Smooth muscle cell (in vitro differentiated cells): Measurements from ENCODE around the gene STAT1. TPM values are rescaled to one million over a fixed set of nuclear protein-coding genes. Genes with fewer than 3 reads are reported as not detected.

Experiments
- DNase-seq: peaks from one replicate; lab custom pipeline; 2025; ENCODE audit not compliant: unreplicated experiment; lab: John Stamatoyannopoulos, UW
- H2AFZ ChIP-seq: fragments of 200-600 bp; sonication (generic); 2 replicates; pipeline ENCODE4 v1.6.0; 2016; ENCODE audit warnings: antibody characterized with exemption, low read depth, mild to moderate bottlenecking
- H3F3A ChIP-seq: fragments of 200-600 bp; sonication (generic); 2 replicates; pipeline ENCODE4 v1.6.0; 2017; ENCODE audit warnings: antibody characterized with exemption, low read depth
- H3K27ac ChIP-seq: fragments of 200-600 bp; sonication (generic); 2 replicates; pipeline ENCODE4 v1.5.1; 2016; ENCODE audit warnings: low read depth, mild to moderate bottlenecking
- H3K27me3 ChIP-seq: fragments of 200-600 bp; sonication (generic); 2 replicates; pipeline ENCODE4 v1.6.1; 2016; ENCODE audit warnings: low read depth, mild to moderate bottlenecking
- H3K36me3 ChIP-seq: fragments of 200-600 bp; sonication (generic); 2 replicates; pipeline ENCODE4 v1.5.1; 2016; ENCODE audit warnings: low read depth
- H3K4me1 ChIP-seq: fragments of 200-600 bp; sonication (generic); 2 replicates; pipeline ENCODE4 v1.5.1; 2016; ENCODE audit warnings: low read depth
- H3K4me2 ChIP-seq: fragments of 200-600 bp; sonication (generic); 2 replicates; pipeline ENCODE4 v1.6.0; 2016; ENCODE audit warnings: mild to moderate bottlenecking
- H3K4me3 ChIP-seq: fragments of 200-600 bp; sonication (generic); 2 replicates; pipeline ENCODE4 v1.5.1; 2016; ENCODE audit warnings: mild to moderate bottlenecking
- H3K79me2 ChIP-seq: fragments of 200-600 bp; sonication (generic); 2 replicates; pipeline ENCODE4 v1.6.0; 2016; ENCODE audit warnings: low read depth, mild to moderate bottlenecking
- H3K9ac ChIP-seq: fragments of 200-600 bp; sonication (generic); 2 replicates; pipeline ENCODE4 v1.6.0; 2016; ENCODE audit warnings: low read depth
- H3K9me3 ChIP-seq: fragments of 200-600 bp; sonication (generic); replicated peaks from 2 replicates; pipeline ENCODE4 v1.5.1; 2016; ENCODE audit warnings: low read depth
- H4K20me1 ChIP-seq: fragments of 200-600 bp; sonication (generic); 2 replicates; pipeline ENCODE4 v1.6.0; 2016; ENCODE audit warnings: low read depth
- CTCF ChIP-seq: fragments of 200-600 bp; sonication (generic); IDR thresholded peaks from 2 replicates; pipeline ENCODE4 v1.5.1; 2017; ENCODE audit warnings: borderline replicate concordance, mild to moderate bottlenecking, antibody characterized with exemption; ENCODE audit not compliant: insufficient read depth, poor library complexity, severe bottlenecking
- WGBS: methylation state at CpG from one replicate; pipeline ENCODE4 v1.1.7; 2016; ENCODE audit warnings: low lambda C conversion rate; 5-methylcytosine and 5-hydroxymethylcytosine counted together
- polyA plus RNA-seq: library from polyadenylated mRNA; unstranded; fragments of >200 nt; fragmentation: Nextera tagmentation; extraction: Ambion mirVana; gene quantifications from 2 replicates; pipeline ENCODE4 v1.2.1, GENCODE V29; 2016
- total RNA-seq: library from RNA; depleted of rRNA; stranded (reverse); fragments of >200 nt; gene quantifications from 2 replicates; pipeline ENCODE4 v1.2.3, GENCODE V29; 2014

STAT1 gene
- total and polyA plus RNA-seq, 2 experiments from 2014 or later: 30.5 to 66.5 TPM

- Histone ChIP-seq H3K79me2 (no peaks in the 10 kb centered on the region), H3K4me2 (no peak overlapping the region), H3K9me3 (no peaks in the 10 kb centered on the region), H4K20me1 (no peaks in the 10 kb centered on the region), H3K27ac (no peak overlapping the region), H3F3A (no peaks in the 10 kb centered on the region), H3K9ac (no peak overlapping the region), H3K4me3 (no peak overlapping the region), H2AFZ (no peak overlapping the region), H3K36me3 (peaks cover 4% of the 10 kb centered on the region), H3K27me3 (no peaks in the 10 kb centered on the region), H3K4me1 (no peaks in the 10 kb centered on the region)
- WGBS: 92% methylated on average over 5 of the region's 5 CpGs
- TF ChIP-seq CTCF: no peak
- DNase-seq: no peak
Observed at GRCh38 chr2:190959911-190960788, 53.8 kb downstream of the STAT1 start.

GRCh38 chr2:190953257-190953656 is 60.7 kb downstream of the STAT1 start:
- no peak for TF ChIP-seq CTCF

GRCh38 chr2:190950566-190950991 is 63.4 kb downstream of the STAT1 start:
- H4K20me1 ChIP-seq: peaks cover 23% of the 10 kb centered on the region
- H3K4me1 ChIP-seq: peaks cover 15% of the 10 kb centered on the region
- WGBS: 88% methylated on average over 3 of the region's 3 CpGs
- H3K27me3 ChIP-seq: no peaks in the 10 kb centered on the region
- H3K4me2 ChIP-seq: no peak overlapping the region
- no peaks in the 10 kb centered on the region for H3K79me2 ChIP-seq
- no peak overlapping the region for H3K9ac ChIP-seq
- H3F3A ChIP-seq: peaks cover 26% of the 10 kb centered on the region
- H3K36me3 ChIP-seq: no peaks in the 10 kb centered on the region
- no peak overlapping the region for H3K27ac ChIP-seq
- no peak overlapping the region for H2AFZ ChIP-seq
- DNase-seq: no peak
- H3K4me3 ChIP-seq: no peak overlapping the region
- no peak for TF ChIP-seq CTCF
- H3K9me3 ChIP-seq: no peaks in the 10 kb centered on the region

More at GRCh38 chr2:190953257-190953656, 60.7 kb downstream of the STAT1 start:
- no peak overlapping the region for H3K4me3 ChIP-seq
- H3K27ac ChIP-seq: no peak overlapping the region
- H3K36me3 ChIP-seq: no peaks in the 10 kb centered on the region
- no peak overlapping the region for H2AFZ ChIP-seq
- no peaks in the 10 kb centered on the region for H3K9me3 ChIP-seq
- H3K27me3 ChIP-seq: no peaks in the 10 kb centered on the region
- peaks cover 3% of the 10 kb centered on the region for H3K4me1 ChIP-seq
- no peak overlapping the region for H3K9ac ChIP-seq
- no peak overlapping the region for H3K4me2 ChIP-seq
- WGBS: 64% methylated on average over 4 of the region's 4 CpGs
- H3K79me2 ChIP-seq: no peaks in the 10 kb centered on the region
- peaks cover 11% of the 10 kb centered on the region for H3F3A ChIP-seq
- H4K20me1 ChIP-seq: peaks cover 4% of the 10 kb centered on the region
- no peak for DNase-seq

GRCh38 chr2:190948671-190949070 is 65.3 kb downstream of the STAT1 start:
- Histone ChIP-seq H2AFZ (no peak overlapping the region), H3K4me3 (no peak overlapping the region), H3K4me2 (peak overlapping the region; percentile 69), H3F3A (peaks cover 33% of the 10 kb centered on the region), H3K9ac (no peak overlapping the region), H4K20me1 (peaks cover 23% of the 10 kb centered on the region), H3K36me3 (no peaks in the 10 kb centered on the region), H3K79me2 (no peaks in the 10 kb centered on the region), H3K9me3 (no peaks in the 10 kb centered on the region), H3K27me3 (no peaks in the 10 kb centered on the region), H3K4me1 (peaks cover 15% of the 10 kb centered on the region), H3K27ac (peak overlapping the region; percentile 62)
- TF ChIP-seq CTCF: no peak
- DNase-seq: no peak
- WGBS: 38% methylated on average over 2 of the region's 2 CpGs
